HCT116 (cell line): ENCODE results near the gene GALNT14. TPM values are rescaled to one million over a fixed set of nuclear protein-coding genes. Genes with fewer than 3 reads are reported as not detected.

Source experiments
- ATAC-seq: fragments of 200-7000 bp; cut with Tn5 transposase; 2 replicates; pipeline ENCODE4 v1.9.1; 2020; ENCODE audit warnings: mild to moderate bottlenecking, moderate library complexity
- BruUV-seq: library from RNA; stranded (reverse); fragments of 400-500 nt; replicated peaks from 2 replicates; lab custom pipeline; 2021; lab: Mats Ljungman, UMichigan
- CTCF ChIA-PET: fragments of 300-600 bp; sonication (Branson Sonifier 250); formaldehyde crosslinking; loops from one replicate; lab custom pipeline; 2021; ENCODE audit warnings: antibody characterized with exemption; lab: Charles Lee
- POLR2A ChIA-PET: fragments of 300-600, 350-600 bp; sonication (Branson Sonifier 250); formaldehyde crosslinking; loops from one replicate; lab custom pipeline; 2021; ENCODE audit warnings: antibody characterized with exemption; lab: Charles Lee
- RAD21 ChIA-PET, 2 experiments: fragments of 300-600 bp; sonication (Branson Sonifier 250); formaldehyde crosslinking; loops; one replicate each; lab custom pipeline; 2023; ENCODE audit warnings: low total read pairs in 2 of 2; ENCODE audit not compliant: uncharacterized antibody in 2 of 2, unreplicated experiment in 2 of 2, low non-redundant PET in 1 of 2; lab: Charles Lee
- DNase-seq: peaks from one replicate; pipeline ENCODE4 v3.0.0-alpha.2; 2010; ENCODE audit warnings: low read depth, low spot score
- H2AFZ ChIP-seq: fragments of 200-600 bp; shearing (Covaris generic), sonication (generic); 2 replicates; pipeline ENCODE4 v1.6.1; 2017; ENCODE audit warnings: low read depth, mixed run types, mixed read lengths, antibody characterized with exemption, low read length; ENCODE audit not compliant: poor library complexity, severe bottlenecking
- H3K27ac ChIP-seq: 2 replicates; pipeline ENCODE4 v1.5.1; 2012; ENCODE audit warnings: low read depth, low read length
- H3K27me3 ChIP-seq: fragments of 200-600 bp; sonication (generic); 2 replicates; pipeline ENCODE4 v1.6.1; 2016; ENCODE audit warnings: mixed run types, low read length, mixed read lengths; ENCODE audit not compliant: insufficient read depth
- H3K36me3 ChIP-seq, 2 experiments: fragments of 200-500 bp in 1 of 2; fragments of 200-600 bp in 1 of 2; sonication (Bioruptor generic) in 1 of 2; sonication (generic) in 1 of 2; 2 replicates each; pipeline versions ENCODE4 v1.5.1 to v1.6.1; 2014 to 2016; ENCODE audit warnings: low read length in 2 of 2, inconsistent platforms in 1 of 2, mixed read lengths in 1 of 2, mixed run types in 1 of 2; ENCODE audit not compliant: insufficient read depth in 2 of 2, control insufficient read depth in 1 of 2
- H3K4me1 ChIP-seq, 2 experiments: fragments of 200-600 bp in 1 of 2; sonication (generic) in 1 of 2; 2 replicates each; pipeline versions ENCODE4 v1.5.1 to v1.6.1; 2012 to 2017; ENCODE audit warnings: low read length in 2 of 2, inconsistent platforms in 1 of 2, mild to moderate bottlenecking in 1 of 2, mixed read lengths in 1 of 2, mixed run types in 1 of 2, moderate library complexity in 1 of 2; ENCODE audit not compliant: insufficient read depth in 2 of 2, control insufficient read depth in 1 of 2
- H3K4me2 ChIP-seq: fragments of 200-600 bp; sonication (generic); 2 replicates; pipeline ENCODE4 v1.6.1; 2017; ENCODE audit warnings: mixed run types, low read length, mixed read lengths
- H3K4me3 ChIP-seq, 2 experiments: fragments of 200-600 bp in 1 of 2; sonication (generic) in 1 of 2; replicated peaks in 1 of 2; 2 replicates each; pipeline ENCODE4 v1.5.1; 2011 to 2016; ENCODE audit warnings: low read length in 2 of 2, control low read depth in 1 of 2, low read depth in 1 of 2, mild to moderate bottlenecking in 1 of 2, mixed read lengths in 1 of 2, mixed run types in 1 of 2
- H3K79me2 ChIP-seq: fragments of 200-600 bp; sonication (generic); 2 replicates; pipeline ENCODE4 v1.6.1; 2017; ENCODE audit warnings: mild to moderate bottlenecking, mixed run types, low read length, moderate library complexity, mixed read lengths; ENCODE audit not compliant: insufficient read depth
- H3K9ac ChIP-seq: fragments of 200-600 bp; sonication (generic); 2 replicates; pipeline ENCODE4 v1.6.1; 2016; ENCODE audit warnings: low read length, mixed read lengths
- H3K9me2 ChIP-seq: fragments of 200-600 bp; sonication (generic), shearing (Covaris generic); 2 replicates; pipeline ENCODE4 v1.6.1; 2017; ENCODE audit warnings: mixed run types, mild to moderate bottlenecking, moderate library complexity; ENCODE audit not compliant: insufficient read depth
- H3K9me3 ChIP-seq, 2 experiments: fragments of 200-500 bp in 1 of 2; fragments of 200-600 bp in 1 of 2; sonication (Bioruptor generic) in 1 of 2; sonication (generic) in 1 of 2; 2 replicates each; pipeline ENCODE4 v1.6.1; 2014 to 2017; ENCODE audit warnings: low read length in 2 of 2, mixed read lengths in 2 of 2, inconsistent platforms in 1 of 2, low read depth in 1 of 2, mild to moderate bottlenecking in 1 of 2, mixed run types in 1 of 2, moderate library complexity in 1 of 2; ENCODE audit not compliant: control insufficient read depth in 1 of 2, insufficient read depth in 1 of 2
- H4K20me1 ChIP-seq: fragments of 200-600 bp; sonication (generic), shearing (Covaris generic); 2 replicates; pipeline ENCODE4 v1.6.1; 2017; ENCODE audit warnings: mixed run types, mild to moderate bottlenecking, moderate library complexity; ENCODE audit not compliant: insufficient read depth
- ATF3 ChIP-seq: IDR thresholded peaks from 2 replicates; pipeline ENCODE4 v1.6.1; 2012
- CBX3 ChIP-seq: IDR thresholded peaks from 2 replicates; pipeline ENCODE4 v1.6.1; 2012; ENCODE audit warnings: low read depth
- CEBPB ChIP-seq: IDR thresholded peaks from 2 replicates; pipeline ENCODE4 v1.6.1; 2012; ENCODE audit warnings: low read depth
- EZH2 ChIP-seq: fragments of 200-600 bp; sonication (generic); IDR thresholded peaks from 2 replicates; pipeline ENCODE4 v1.6.1; 2017; ENCODE audit warnings: antibody characterized with exemption, mixed run types
- EZH2phosphoT487 ChIP-seq: fragments of 200-600 bp; IDR thresholded peaks from 2 replicates; pipeline ENCODE4 v1.6.1; 2018; ENCODE audit warnings: antibody characterized with exemption, borderline replicate concordance
- FOSL1 ChIP-seq: IDR thresholded peaks from 2 replicates; pipeline ENCODE4 v1.6.1; 2012; ENCODE audit warnings: low read depth
- POLR2AphosphoS5 ChIP-seq: IDR thresholded peaks from 2 replicates; pipeline ENCODE4 v1.6.1; 2011; ENCODE audit warnings: mild to moderate bottlenecking, low read depth, low read length, moderate library complexity
- SIN3A ChIP-seq: IDR thresholded peaks from 2 replicates; pipeline ENCODE4 v1.6.1; 2012; ENCODE audit warnings: low read depth
- SRF ChIP-seq: IDR thresholded peaks from 2 replicates; pipeline ENCODE4 v1.6.1; 2012; ENCODE audit warnings: low read depth
- TCF7L2 ChIP-seq: IDR thresholded peaks from 2 replicates; pipeline ENCODE4 v1.7.0; 2011; ENCODE audit warnings: borderline replicate concordance, inconsistent platforms; ENCODE audit not compliant: insufficient read depth, insufficient read length; ENCODE audit errors: extremely low read depth
- YY1 ChIP-seq: IDR thresholded peaks from 2 replicates; pipeline ENCODE4 v1.6.1; 2011; ENCODE audit warnings: low read length, low read depth, moderate library complexity, mild to moderate bottlenecking; ENCODE audit not compliant: insufficient replicate concordance; ENCODE audit errors: extremely low read depth
- ZFX ChIP-seq: fragments of 450-650 bp; IDR thresholded peaks from 2 replicates; pipeline ENCODE4 v1.6.1; 2017
- ZNF274 ChIP-seq: fragments of 200-500 bp; sonication (Bioruptor generic); IDR thresholded peaks from 2 replicates; pipeline ENCODE4 v1.6.1; 2014; ENCODE audit warnings: mild to moderate bottlenecking, low read depth, low read length, inconsistent platforms
- intact Hi-C: fragments of 100-400 bp; cut with micrococcal nuclease; formaldehyde crosslinking; loops from 2 replicates; pipeline ENCODE4 v1.10.0; 2022
- total RNA-seq: library from RNA; stranded (reverse); gene quantifications from one replicate; pipeline ENCODE4 v1.2.1, GENCODE V29; 2021; ENCODE audit not compliant: unreplicated experiment
- TF ChIP-seq, protein P1 (sequence below): IDR thresholded peaks from 2 replicates; pipeline ENCODE4 v1.6.1; 2012; ENCODE audit warnings: low read depth
- TF ChIP-seq, protein P2 (sequence below): IDR thresholded peaks from 2 replicates; pipeline ENCODE4 v1.6.1; 2012
- TF ChIP-seq, protein P3 (sequence below), 3 experiments: fragments of 200-600 bp in 1 of 3; sonication (generic) in 1 of 3; IDR thresholded peaks in 2 of 3; conservative IDR thresholded peaks in 1 of 3; 2 replicates each; pipeline ENCODE4 v1.5.1; 2012 to 2017; ENCODE audit warnings: low read depth in 2 of 3, low read length in 2 of 3, antibody characterized with exemption in 1 of 3, borderline replicate concordance in 1 of 3, control low read depth in 1 of 3, mild to moderate bottlenecking in 1 of 3, mixed read lengths in 1 of 3, mixed run types in 1 of 3, moderate library complexity in 1 of 3; ENCODE audit not compliant: insufficient read depth in 1 of 3
- TF ChIP-seq, protein P4 (sequence below): IDR thresholded peaks from 2 replicates; pipeline ENCODE4 v1.6.1; 2011; ENCODE audit warnings: mild to moderate bottlenecking, low read length, moderate library complexity; ENCODE audit not compliant: insufficient replicate concordance; ENCODE audit errors: extremely low read depth

The GALNT14 gene
- total RNA-seq, 1 experiment from 2014 or later: 11.2 TPM

GRCh38 chr2:30897539-30897938, 240.7 kb downstream of the GALNT14 start:
- H3K4me1 ChIP-seq: no peaks in the 10 kb centered on the region
- ATAC-seq (no peak), DNase-seq (no peak)
- ChIA-PET CTCF (no interaction called here), POLR2A (no interaction called here), RAD21 (no interaction called here)
- no peak overlapping the region for H3K4me3 ChIP-seq
- H3K27me3 ChIP-seq: peaks cover 10% of the 10 kb centered on the region; the same call in 1 of the 2 replicates
- H3K9me3 ChIP-seq: no peaks in the 10 kb centered on the region
- intact Hi-C loops: no loop called here
- H3K9ac ChIP-seq: no peak overlapping the region
- no peaks in the 10 kb centered on the region for H3K79me2 ChIP-seq
- no peaks in the 10 kb centered on the region for H3K9me2 ChIP-seq
- H3K4me2 ChIP-seq: no peak overlapping the region
- H4K20me1 ChIP-seq: no peaks in the 10 kb centered on the region
- no peak overlapping the region for H2AFZ ChIP-seq
- BruUV-seq: no TSS peak
- H3K36me3 ChIP-seq: no peaks in the 10 kb centered on the region
- TF ChIP-seq, protein P1, sequence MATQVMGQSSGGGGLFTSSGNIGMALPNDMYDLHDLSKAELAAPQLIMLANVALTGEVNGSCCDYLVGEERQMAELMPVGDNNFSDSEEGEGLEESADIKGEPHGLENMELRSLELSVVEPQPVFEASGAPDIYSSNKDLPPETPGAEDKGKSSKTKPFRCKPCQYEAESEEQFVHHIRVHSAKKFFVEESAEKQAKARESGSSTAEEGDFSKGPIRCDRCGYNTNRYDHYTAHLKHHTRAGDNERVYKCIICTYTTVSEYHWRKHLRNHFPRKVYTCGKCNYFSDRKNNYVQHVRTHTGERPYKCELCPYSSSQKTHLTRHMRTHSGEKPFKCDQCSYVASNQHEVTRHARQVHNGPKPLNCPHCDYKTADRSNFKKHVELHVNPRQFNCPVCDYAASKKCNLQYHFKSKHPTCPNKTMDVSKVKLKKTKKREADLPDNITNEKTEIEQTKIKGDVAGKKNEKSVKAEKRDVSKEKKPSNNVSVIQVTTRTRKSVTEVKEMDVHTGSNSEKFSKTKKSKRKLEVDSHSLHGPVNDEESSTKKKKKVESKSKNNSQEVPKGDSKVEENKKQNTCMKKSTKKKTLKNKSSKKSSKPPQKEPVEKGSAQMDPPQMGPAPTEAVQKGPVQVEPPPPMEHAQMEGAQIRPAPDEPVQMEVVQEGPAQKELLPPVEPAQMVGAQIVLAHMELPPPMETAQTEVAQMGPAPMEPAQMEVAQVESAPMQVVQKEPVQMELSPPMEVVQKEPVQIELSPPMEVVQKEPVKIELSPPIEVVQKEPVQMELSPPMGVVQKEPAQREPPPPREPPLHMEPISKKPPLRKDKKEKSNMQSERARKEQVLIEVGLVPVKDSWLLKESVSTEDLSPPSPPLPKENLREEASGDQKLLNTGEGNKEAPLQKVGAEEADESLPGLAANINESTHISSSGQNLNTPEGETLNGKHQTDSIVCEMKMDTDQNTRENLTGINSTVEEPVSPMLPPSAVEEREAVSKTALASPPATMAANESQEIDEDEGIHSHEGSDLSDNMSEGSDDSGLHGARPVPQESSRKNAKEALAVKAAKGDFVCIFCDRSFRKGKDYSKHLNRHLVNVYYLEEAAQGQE: no peak
- TF ChIP-seq, protein P2, sequence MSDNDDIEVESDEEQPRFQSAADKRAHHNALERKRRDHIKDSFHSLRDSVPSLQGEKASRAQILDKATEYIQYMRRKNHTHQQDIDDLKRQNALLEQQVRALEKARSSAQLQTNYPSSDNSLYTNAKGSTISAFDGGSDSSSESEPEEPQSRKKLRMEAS: no peak
- TF ChIP-seq CBX3 (no peak), POLR2AphosphoS5 (no peak), EZH2phosphoT487 (no peak), ATF3 (no peak), YY1 (no peak), ZNF274 (no peak), SIN3A (no peak), ZFX (no peak), SRF (no peak), TCF7L2 (no peak), CEBPB (no peak), FOSL1 (no peak), EZH2 (no peak)
- TF ChIP-seq, protein P3, sequence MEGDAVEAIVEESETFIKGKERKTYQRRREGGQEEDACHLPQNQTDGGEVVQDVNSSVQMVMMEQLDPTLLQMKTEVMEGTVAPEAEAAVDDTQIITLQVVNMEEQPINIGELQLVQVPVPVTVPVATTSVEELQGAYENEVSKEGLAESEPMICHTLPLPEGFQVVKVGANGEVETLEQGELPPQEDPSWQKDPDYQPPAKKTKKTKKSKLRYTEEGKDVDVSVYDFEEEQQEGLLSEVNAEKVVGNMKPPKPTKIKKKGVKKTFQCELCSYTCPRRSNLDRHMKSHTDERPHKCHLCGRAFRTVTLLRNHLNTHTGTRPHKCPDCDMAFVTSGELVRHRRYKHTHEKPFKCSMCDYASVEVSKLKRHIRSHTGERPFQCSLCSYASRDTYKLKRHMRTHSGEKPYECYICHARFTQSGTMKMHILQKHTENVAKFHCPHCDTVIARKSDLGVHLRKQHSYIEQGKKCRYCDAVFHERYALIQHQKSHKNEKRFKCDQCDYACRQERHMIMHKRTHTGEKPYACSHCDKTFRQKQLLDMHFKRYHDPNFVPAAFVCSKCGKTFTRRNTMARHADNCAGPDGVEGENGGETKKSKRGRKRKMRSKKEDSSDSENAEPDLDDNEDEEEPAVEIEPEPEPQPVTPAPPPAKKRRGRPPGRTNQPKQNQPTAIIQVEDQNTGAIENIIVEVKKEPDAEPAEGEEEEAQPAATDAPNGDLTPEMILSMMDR (IDR thresholded peaks at IDR 0.05 in 2 of 3, conservative IDR thresholded peaks at IDR 0.05 in 1 of 3; ENCODE audit: borderline replicate concordance in 1 of 3, insufficient read depth in 1 of 3, low read depth in 2 of 3, low read length in 2 of 3): no peak
- TF ChIP-seq, protein P4, sequence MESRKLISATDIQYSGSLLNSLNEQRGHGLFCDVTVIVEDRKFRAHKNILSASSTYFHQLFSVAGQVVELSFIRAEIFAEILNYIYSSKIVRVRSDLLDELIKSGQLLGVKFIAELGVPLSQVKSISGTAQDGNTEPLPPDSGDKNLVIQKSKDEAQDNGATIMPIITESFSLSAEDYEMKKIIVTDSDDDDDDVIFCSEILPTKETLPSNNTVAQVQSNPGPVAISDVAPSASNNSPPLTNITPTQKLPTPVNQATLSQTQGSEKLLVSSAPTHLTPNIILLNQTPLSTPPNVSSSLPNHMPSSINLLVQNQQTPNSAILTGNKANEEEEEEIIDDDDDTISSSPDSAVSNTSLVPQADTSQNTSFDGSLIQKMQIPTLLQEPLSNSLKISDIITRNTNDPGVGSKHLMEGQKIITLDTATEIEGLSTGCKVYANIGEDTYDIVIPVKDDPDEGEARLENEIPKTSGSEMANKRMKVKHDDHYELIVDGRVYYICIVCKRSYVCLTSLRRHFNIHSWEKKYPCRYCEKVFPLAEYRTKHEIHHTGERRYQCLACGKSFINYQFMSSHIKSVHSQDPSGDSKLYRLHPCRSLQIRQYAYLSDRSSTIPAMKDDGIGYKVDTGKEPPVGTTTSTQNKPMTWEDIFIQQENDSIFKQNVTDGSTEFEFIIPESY: no peak
- no peak overlapping the region for H3K27ac ChIP-seq
